ENCODE measurements around the gene CD58.

Gene CD58

DNA sequence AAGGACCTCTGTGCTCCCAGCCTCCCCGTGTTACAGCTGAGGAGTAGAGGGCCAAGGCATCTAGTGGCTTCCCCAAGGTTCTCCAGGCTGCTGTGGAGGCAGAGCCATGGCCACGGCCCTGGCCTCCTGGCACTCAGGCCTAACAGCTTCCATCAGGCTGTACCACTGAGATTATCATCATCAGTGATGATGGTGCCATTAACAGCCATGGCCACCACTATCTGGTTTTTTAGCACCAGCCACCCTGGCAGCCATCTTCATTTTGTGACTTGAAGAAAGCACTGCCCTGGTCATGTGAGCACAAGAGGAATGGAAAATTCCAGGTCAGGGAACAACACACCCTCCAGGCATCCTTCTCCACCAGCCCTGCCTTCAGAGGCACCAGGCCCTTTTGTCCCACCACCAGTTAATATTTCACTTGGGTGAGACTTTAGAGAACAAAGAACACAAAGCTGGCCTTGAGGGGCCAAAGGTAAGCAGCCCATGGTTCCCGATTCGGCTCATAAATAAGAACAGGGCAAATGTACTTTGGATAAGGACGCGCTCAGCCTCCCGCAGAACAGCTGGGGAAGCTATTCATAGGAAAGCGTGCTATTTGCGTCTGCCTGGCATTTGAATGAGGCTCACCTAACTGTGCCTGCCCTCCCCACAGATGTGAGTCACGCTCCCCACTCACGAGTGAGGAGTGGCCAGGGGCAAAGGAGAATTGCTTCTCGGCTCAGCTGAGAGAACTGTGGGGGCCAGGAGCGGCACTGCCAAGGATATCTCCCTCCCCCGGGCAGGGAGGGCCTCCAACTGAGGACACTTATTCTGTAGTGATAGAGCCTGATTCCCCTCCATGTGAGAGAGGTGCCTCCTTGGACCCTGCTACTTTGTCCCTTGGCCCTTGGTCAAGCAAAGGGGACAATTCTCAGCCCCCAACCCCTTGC, 95.6 kb downstream of the CD58 start:
- no peak for DNase-seq
- Histone ChIP-seq H3K4me3 (ENCODE audit: low read depth, low read length) (no peak overlapping the region), H3K27me3 (ENCODE audit: insufficient read depth, low read depth, severe bottlenecking) (no peaks in the 10 kb centered on the region), H3K36me3 (no peaks in the 10 kb centered on the region), H3K27ac (no peak overlapping the region), H3K9me3 (ENCODE audit: severe bottlenecking) (no peaks in the 10 kb centered on the region)
- TF ChIP-seq, protein P1, sequence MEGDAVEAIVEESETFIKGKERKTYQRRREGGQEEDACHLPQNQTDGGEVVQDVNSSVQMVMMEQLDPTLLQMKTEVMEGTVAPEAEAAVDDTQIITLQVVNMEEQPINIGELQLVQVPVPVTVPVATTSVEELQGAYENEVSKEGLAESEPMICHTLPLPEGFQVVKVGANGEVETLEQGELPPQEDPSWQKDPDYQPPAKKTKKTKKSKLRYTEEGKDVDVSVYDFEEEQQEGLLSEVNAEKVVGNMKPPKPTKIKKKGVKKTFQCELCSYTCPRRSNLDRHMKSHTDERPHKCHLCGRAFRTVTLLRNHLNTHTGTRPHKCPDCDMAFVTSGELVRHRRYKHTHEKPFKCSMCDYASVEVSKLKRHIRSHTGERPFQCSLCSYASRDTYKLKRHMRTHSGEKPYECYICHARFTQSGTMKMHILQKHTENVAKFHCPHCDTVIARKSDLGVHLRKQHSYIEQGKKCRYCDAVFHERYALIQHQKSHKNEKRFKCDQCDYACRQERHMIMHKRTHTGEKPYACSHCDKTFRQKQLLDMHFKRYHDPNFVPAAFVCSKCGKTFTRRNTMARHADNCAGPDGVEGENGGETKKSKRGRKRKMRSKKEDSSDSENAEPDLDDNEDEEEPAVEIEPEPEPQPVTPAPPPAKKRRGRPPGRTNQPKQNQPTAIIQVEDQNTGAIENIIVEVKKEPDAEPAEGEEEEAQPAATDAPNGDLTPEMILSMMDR (IDR thresholded peaks at IDR 0.05; ENCODE audit: low read depth, low read length) = no peak

DNA sequence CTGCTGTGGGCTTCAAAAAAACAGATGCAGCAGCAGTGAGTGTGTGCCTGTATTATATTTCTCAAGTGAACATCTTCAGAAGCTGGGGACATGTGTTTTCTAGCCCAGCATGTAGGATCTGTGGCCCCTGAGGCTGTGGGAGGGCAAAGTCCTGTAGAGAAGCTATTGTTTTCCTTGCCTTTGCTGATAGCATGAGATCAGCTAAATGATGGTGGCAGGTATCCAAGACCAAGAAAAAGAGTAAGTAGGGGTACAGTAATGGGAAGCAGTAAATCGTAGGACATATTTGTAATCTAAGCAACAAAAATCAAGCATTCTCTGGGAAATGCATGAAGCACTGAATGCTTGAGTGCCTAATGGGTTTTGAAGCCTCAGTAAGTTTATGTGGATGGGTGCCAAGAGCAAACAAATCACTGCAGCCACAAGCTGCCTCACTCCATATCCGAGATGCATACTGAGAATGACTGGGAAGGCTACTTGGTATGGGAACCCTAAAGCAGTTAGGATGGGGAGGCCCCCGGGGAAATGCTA, 98.3 kb downstream of the CD58 start:
- TF ChIP-seq, protein P1 (IDR thresholded peaks at IDR 0.05; ENCODE audit: low read depth, low read length) = no peak
- no peak for DNase-seq
- Histone ChIP-seq H3K27me3 (ENCODE audit: insufficient read depth, low read depth, severe bottlenecking) (no peaks in the 10 kb centered on the region), H3K9me3 (ENCODE audit: severe bottlenecking) (no peaks in the 10 kb centered on the region), H3K4me3 (ENCODE audit: low read depth, low read length) (no peak overlapping the region), H3K27ac (no peak overlapping the region), H3K36me3 (no peaks in the 10 kb centered on the region)

DNA sequence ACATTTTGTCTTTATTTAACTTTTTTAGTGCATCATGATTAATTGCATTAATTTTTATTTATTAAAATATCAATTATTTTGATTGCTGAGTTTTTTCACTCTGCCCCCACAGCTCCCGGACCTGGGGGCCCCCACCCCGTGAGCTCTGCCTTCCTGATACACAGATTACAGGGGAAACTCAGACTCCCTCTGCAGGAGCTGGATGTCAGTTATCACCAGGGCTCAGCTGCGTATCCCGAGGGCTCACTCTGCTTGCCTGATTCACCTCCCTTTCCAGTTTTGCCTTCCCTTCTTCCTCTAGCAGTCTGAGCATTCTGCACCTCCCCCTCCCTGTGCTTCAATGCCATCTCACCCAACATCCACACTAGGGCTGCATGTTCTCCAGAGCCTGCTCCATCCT, 99.6 kb downstream of the CD58 start:
- H3K4me3 ChIP-seq (ENCODE audit: low read depth, low read length) = no peak overlapping the region
- H3K9me3 ChIP-seq (ENCODE audit: severe bottlenecking) = no peaks in the 10 kb centered on the region
- H3K36me3 ChIP-seq = no peaks in the 10 kb centered on the region
- no peak overlapping the region for H3K27ac ChIP-seq
- no peaks in the 10 kb centered on the region for H3K27me3 ChIP-seq (ENCODE audit: insufficient read depth, low read depth, severe bottlenecking)
- DNase-seq = no peak
- TF ChIP-seq, protein P1 (IDR thresholded peaks at IDR 0.05; ENCODE audit: low read depth, low read length) = no peak

- Histone ChIP-seq H3K9me3 (ENCODE audit: severe bottlenecking) (no peaks in the 10 kb centered on the region), H3K4me3 (ENCODE audit: low read depth, low read length) (no peak overlapping the region), H3K27ac (no peak overlapping the region), H3K36me3 (no peaks in the 10 kb centered on the region), H3K27me3 (ENCODE audit: insufficient read depth, low read depth, severe bottlenecking) (no peaks in the 10 kb centered on the region)
- TF ChIP-seq, protein P1 (IDR thresholded peaks at IDR 0.05; ENCODE audit: low read depth, low read length) = no peak
- DNase-seq = no peak
Observed at GRCh38 chr1:116470671-116471070, 100.2 kb downstream of the CD58 start.

GRCh38 chr1:116466810-116467557, 103.8 kb downstream of the CD58 start:
- H3K36me3 ChIP-seq = no peaks in the 10 kb centered on the region
- H3K9me3 ChIP-seq (ENCODE audit: severe bottlenecking) = no peaks in the 10 kb centered on the region
- H3K4me3 ChIP-seq (ENCODE audit: low read depth, low read length) = no peak overlapping the region
- no peak overlapping the region for H3K27ac ChIP-seq
- DNase-seq = no peak
- TF ChIP-seq, protein P1 (IDR thresholded peaks at IDR 0.05; ENCODE audit: low read depth, low read length) = no peak
- H3K27me3 ChIP-seq (ENCODE audit: insufficient read depth, low read depth, severe bottlenecking) = no peaks in the 10 kb centered on the region
